Activated CD8-positive, alpha-beta memory T cell treated with anti-CD3 and anti-CD28 coated beads, Interleukin-2, amount 50 U/mL, for 4 hours (primary cell): ENCODE results near the gene UEVLD.
A peak's percentile ranks its signal among the peaks of the same experiment; 100 is the strongest.

Source experiments
- DNase-seq: peaks from one replicate; pipeline ENCODE4 v3.0.0-alpha.2; 2020

The UEVLD gene

GRCh38 chr11:18580113-18580766, 8.3 kb downstream of the UEVLD start:
- no peak for DNase-seq

DNA sequence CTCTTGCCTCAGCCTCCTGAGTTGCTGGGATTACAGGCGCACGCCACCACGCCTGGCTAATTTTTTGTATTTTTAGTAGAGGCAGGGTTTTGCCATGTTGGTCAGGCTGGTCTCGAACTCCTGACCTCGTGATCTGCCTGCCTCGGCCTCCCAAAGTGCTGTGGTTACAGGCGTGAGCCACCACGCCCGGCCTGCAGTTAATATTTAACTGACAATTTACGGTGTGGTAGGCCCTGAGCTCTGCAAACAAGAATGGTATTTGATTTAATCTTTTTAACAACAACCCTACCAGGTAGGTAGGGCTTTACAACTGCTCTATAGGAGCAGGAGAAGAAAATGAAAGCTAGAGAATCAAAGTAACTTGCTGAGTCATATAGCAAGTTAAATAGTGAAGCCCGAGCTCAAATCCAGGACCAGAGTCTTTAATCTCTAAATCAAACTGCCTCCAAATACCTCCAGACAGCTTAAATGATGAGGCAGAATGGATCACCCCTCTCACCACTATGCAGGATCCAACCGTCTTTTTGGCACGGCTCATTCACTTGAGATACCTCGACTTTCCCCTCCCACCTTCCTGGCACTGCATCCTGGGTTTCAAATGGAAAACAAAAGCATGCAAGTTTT, 9.4 kb downstream of the UEVLD start:
- DNase-seq = no peak

DNA sequence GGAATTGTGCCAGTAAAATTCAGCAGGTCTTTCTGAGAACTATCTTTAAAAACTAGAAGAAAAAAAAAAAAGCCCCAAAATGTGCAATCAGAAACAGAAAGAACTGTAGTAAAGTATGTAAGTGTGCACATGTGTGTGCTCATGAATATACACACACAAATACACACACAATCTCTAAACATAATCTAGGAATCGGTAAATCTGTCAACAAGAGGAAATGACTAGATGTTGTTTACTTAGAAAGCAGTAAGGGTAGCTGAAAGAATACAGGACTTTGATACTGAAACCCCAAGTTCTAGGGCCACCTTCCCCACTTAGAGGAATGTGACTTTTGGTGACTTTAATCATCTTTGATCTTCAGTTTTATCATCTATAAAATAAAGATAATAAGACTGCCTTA, 13.2 kb downstream of the UEVLD start:
- no peak for DNase-seq

DNA sequence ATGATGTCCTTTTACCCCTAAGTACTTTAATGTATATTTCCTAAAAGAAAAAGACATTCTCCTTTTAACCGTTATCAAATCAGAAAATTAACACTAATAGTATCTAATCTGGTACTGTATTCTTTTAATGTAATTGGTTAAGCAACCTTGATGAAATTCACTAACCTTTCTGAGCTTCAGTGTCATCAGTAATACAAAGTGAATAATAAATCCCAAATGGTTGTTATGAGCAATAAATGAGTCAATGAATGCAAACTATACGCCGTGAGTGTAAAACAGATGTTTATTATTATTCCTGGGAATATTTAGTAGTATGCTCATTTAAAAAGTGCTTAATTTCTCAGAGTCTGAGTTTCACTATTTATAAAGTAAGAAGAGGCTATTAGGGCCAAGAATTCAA, 21.5 kb downstream of the UEVLD start:
- no peak for DNase-seq

GRCh38 chr11:18566406-18566805, 22.1 kb downstream of the UEVLD start:
- DNase-seq = no peak

DNA sequence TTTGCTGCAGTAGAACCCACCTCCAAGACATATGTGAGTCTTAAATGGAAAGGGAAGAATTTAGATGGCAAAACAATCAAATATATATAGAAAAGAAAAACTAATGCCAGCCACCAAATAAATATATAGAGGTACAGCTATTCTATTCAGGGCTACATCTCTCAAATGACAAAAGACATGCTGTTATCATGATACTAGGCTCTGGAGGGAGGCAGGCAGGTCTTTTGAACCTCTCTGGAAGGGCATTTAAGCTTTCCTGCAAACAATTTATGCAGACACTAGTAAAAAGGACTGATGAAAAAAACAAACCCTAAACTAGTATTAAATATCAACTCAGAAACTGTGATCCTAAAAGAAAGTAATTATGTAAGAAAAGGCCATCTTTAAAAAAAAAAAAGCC, 24.4 kb downstream of the UEVLD start:
- no peak for DNase-seq

- no peak for DNase-seq
These were observed 25.3 kb downstream of the UEVLD start for GRCh38 chr11:18563090-18563730.

- DNase-seq = no peak
These were observed 40.5 kb downstream of the UEVLD start for GRCh38 chr11:18548001-18548400.

DNA sequence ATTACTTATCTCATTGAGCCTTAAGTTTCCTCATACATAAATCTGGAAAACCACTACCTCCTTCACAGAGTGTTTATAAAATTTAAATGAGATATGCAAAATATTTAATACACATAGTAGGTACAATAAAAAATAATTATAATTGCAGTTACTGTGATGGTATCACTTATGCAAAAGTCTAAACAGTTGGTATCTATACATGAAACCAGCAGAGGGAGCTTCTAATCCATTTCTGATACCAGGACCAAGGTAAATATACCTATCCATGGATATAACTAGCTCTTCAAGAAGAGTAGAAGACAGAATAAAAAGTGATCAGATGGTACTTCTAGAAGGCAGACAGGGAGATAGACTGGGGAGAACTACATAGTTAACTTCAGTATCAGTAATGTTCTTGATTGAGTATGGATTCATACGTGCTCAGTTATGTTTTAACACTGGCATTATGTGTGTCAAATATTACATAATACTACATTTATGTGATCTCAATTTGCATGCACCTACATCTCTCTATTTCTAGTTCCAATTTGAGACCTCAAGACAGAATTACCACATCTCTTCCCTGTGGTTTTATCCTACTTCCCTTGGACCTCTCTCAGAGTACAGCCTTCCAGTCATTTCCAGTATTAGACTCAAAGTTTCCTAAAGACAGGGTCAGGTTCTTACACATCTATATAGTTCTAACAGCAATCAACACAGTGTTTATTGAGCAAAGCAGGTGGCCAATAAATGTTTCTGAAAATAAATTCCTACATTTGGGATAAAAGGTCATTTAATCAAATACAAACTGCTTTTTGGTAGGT, 48.1 kb downstream of the UEVLD start:
- DNase-seq = no peak

DNA sequence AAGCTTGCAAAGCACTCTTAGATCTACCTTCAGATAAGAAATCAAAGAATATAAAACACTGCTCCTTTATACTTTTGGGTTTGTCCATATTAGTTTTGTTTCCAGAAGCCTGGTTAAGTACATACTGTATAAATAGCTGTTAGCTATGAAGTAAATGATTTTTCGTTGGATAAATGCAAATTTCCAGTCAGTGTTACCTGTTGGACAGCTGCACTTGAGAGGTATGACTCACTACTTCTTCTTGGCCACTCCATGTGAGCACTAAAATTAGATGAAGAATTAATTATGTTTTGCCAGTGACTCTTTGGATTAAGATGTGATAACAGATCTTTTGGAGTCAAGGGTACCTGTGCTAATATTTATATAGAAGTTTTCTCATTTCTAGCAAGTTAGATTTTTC, 52.3 kb downstream of the UEVLD start:
- DNase-seq = no peak

DNA sequence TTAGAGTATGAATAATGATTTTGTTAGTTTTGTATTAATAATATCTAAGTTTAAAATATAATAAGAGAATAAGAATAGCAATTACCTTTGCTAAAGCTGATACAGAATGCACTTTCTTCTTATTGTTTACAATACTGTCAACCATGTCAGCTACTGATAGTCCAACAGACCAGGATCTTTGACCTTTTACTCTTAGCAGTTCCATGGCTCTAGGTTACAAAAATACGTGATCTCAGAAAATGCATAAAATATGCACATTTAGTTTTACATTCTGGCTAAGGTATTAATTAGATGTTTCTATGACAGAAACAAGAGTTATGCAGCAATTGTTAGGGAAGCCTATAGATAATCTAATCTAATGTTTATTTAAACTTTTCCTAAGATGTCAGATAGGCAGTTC, 54.3 kb downstream of the UEVLD start:
- DNase-seq = no peak

GRCh38 chr11:18533365-18533764, 55.2 kb downstream of the UEVLD start:
- no peak for DNase-seq

DNA sequence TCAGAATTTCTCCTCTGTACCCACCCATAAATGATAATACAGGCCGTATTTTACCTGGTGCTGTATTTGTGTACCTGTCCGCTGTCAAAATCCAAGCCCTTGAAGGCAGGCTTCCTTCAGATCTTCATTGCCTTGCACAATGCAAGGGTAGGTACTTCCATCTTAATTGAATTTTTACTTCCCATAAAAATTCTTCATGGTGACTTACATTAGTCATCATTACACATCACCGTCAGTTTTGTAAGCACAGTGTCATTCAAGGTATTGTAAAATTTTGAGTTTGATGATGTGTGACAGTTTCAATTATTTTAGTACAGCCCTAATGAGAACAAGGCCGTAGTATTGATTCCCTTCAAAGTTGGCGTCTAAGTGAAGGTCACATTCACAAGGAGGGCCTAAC, 61.0 kb downstream of the UEVLD start:
- no peak for DNase-seq

DNA sequence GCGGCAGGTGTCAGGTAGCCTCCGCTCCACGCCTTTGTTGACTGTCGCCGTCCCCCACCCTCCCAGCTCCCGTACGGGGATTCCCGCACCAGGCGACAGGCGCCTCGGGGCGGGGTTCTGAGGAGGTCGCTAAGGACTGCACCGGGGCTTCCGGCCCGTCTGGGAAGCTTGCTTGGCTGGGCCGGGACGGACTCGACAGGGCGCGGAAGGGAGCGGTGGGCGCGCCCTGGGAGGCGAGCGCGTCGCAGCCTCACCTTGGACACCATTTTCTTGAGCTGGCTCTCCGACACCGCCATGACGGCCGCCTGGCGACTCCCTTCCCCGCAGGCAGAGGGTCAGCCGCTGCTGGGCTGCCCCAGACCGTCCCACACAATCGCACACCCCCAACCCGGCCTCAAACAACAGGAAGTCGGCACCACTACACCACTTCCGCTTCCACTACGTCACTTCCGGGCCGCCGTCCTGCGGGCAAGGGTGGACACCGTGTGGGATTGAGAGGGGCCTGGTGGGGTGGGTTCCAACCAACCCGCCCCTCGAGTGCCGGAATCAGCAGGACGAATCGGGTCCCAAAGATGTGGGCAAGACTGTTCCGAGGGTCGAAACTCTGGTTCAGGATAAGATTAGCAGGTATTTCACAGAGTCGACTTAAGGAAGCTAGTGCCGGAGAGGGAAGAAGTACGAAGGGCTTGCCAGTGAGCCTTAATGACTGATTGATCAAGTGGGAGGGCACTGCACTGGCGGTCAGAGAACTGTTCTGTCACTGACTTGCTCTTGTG, 61.8 kb downstream of the UEVLD start, which contains the start of gene TSG101:
Gene TSG101 (minus strand): TSS at position 422 of the 776 bp plus-strand sequence. CDS start 126 bp downstream, at position 296.
- DNase-seq = peak; percentile 92

- DNase-seq = no peak
These were observed 62.4 kb downstream of the UEVLD start for GRCh38 chr11:18526130-18526520.

GRCh38 chr11:18524248-18524647, 64.3 kb downstream of the UEVLD start:
- DNase-seq = no peak

DNA sequence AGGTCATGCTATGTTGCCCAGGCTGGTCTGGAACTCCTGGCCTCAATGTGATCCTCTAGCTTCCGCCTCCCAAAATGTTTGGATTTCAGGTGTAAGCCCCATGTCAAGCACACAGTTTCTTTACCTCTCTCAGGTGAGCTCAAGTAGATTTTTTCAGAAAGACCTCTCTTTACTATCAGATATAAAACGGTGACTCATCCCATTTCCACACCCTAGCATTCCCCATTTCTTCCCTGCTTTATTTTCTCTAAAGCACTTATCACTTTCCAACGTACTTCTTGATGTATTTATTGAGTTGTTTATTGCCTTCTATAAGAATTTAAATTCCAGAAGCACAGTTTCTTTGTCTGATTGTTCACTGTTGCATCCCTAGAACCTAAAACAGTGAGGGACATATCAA, 65.5 kb downstream of the UEVLD start:
- no peak for DNase-seq

DNA sequence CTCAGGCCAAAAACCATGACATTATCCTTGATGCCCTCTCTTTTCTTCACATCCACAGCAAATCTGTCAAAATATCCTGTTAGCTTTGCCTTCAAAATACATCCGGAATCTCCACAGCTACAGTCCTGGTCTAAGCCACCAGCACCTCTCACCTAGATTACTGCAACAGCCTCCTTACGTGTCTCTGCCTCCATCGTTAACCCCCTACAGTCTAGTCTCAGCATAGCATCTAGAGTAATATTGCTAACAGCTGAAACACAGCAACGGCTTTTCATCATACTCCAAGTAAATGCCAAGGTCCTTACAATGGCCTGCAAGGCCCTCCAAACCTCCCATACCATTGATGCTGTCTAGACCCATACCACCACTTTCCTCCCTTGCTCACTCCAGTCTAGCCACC, 66.1 kb downstream of the UEVLD start:
- DNase-seq = no peak

DNA sequence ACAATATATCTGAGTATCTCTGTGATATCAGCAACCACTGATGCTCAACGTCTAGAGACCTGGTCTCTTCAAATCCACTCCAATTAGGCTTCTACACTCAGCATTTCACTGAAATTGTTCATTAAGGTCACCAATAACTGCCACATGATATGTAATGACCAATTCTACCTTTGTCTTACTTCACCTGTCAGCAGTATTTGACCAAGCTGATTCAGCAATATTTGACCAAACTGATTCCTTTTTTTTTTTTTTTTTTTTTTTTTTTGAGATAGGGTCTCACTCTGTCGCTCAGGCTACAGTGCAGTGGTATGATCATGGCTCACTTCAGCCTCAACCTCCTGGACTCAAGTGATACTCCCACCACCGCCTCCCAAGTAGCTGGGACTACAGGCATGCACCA, 67.4 kb downstream of the UEVLD start:
- DNase-seq = no peak

GRCh38 chr11:18502352-18502751, 86.2 kb downstream of the UEVLD start:
- DNase-seq = no peak

GRCh38 chr11:18501629-18502028, 86.9 kb downstream of the UEVLD start:
- DNase-seq = no peak

DNA sequence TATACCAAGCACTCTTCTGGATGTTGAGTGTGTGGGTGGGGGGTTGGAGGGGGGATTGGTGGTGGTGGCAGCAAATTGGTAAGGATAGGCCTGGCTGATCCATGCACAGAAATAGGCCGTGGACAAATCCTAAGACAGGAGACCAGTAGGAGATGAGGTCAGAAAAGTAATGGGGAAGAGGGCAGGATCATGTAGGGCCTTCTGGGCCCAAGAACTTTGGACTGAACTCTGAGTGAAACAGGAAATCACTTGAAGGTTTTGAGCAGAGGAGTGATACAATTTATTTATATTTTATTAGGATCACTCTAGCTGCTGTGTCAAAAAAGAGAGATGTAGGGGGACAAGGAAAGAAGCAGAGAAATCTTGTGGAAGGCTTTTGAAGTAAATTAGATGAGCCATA, 90.5 kb downstream of the UEVLD start:
- no peak for DNase-seq

DNA sequence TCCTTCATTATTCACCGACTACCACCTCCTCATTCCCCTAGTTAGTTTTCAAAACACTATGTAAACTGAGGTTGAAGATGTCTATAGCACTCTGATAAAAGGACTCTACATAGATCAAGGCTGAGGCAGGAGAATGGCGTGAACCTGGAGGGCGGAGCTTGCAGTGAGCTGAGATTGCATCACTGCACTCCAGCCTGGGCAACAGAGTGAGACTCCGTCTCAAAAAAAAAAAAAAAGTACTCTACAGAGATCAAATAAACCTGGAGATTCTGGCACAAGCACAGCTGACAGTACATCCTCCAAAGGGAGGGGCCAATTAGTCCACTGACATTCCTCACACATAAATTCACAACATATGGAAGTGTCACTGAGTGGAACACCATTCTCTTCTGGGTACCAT, 92.8 kb downstream of the UEVLD start:
- no peak for DNase-seq
